H1 (cell line): ENCODE measurements around the gene YTHDC2. TPM values are rescaled to one million over a fixed set of nuclear protein-coding genes. Genes with fewer than 3 reads are reported as not detected.

ENCODE experiments used
- CTCF ChIA-PET: fragments of 300-600 bp; sonication (Branson Sonifier 250); formaldehyde crosslinking; loops from one replicate; lab custom pipeline; 2021; ENCODE audit not compliant: partially characterized antibody; lab: Charles Lee
- POLR2A ChIA-PET: fragments of 300-600 bp; sonication (Branson Sonifier 250); formaldehyde crosslinking; loops from one replicate; lab custom pipeline; 2021; ENCODE audit warnings: inconsistent platforms; ENCODE audit not compliant: partially characterized antibody; lab: Charles Lee
- DNase-seq, 2 experiments: peaks; one replicate each; pipeline versions ENCODE4 v3.0.0 to v3.0.0-alpha.2; 2010 to 2022; ENCODE audit warnings: low spot score in 2 of 2, low read depth in 1 of 2, mixed read lengths in 1 of 2
- FAIRE-seq: peaks from 2 replicates; lab custom pipeline; 2011; peaks lifted over from hg19 to GRCh38; lab: Jason Lieb, UNC
- H2AFZ ChIP-seq: 2 replicates; pipeline ENCODE4 v1.8.1; 2012; ENCODE audit warnings: low read length, inconsistent platforms
- H2AK5ac ChIP-seq: 2 replicates; pipeline ENCODE4 v1.6.1; 2013; ENCODE audit warnings: low read depth, low read length
- H2BK120ac ChIP-seq: replicated peaks from 2 replicates; pipeline ENCODE3; 2013; ENCODE audit warnings: low read depth, low read length, inconsistent platforms
- H2BK12ac ChIP-seq: 2 replicates; pipeline ENCODE4 v1.6.1; 2013; ENCODE audit warnings: low read depth, low read length
- H2BK15ac ChIP-seq: 2 replicates; pipeline ENCODE4 v1.6.1; 2013; ENCODE audit warnings: low read length
- H2BK20ac ChIP-seq: 2 replicates; pipeline ENCODE4 v1.6.1; 2013; ENCODE audit warnings: low read length
- H2BK5ac ChIP-seq: 2 replicates; pipeline ENCODE4 v1.6.1; 2013; ENCODE audit warnings: low read depth, low read length
- H3K14ac ChIP-seq: 2 replicates; pipeline ENCODE4 v1.6.1; 2013; ENCODE audit warnings: inconsistent platforms; ENCODE audit not compliant: insufficient read length
- H3K18ac ChIP-seq: 2 replicates; pipeline ENCODE4 v1.6.1; 2013; ENCODE audit warnings: low read length; ENCODE audit errors: extremely low read depth
- H3K23ac ChIP-seq: 2 replicates; pipeline ENCODE4 v1.6.1; 2013; ENCODE audit warnings: inconsistent platforms; ENCODE audit not compliant: insufficient read length
- H3K23me2 ChIP-seq: 2 replicates; pipeline ENCODE4 v1.6.1; 2013; ENCODE audit warnings: low read depth, low read length
- H3K27ac ChIP-seq: 2 replicates; pipeline ENCODE4 v1.6.1; 2011; ENCODE audit warnings: low read depth, low read length, inconsistent platforms
- H3K27me3 ChIP-seq, 4 experiments: replicated peaks in 1 of 4; 1 replicate in 1 of 4; 2 replicates in 3 of 4; pipeline versions ENCODE4 v1.6.1 to v1.8.1; 2011 to 2013; ENCODE audit warnings: low read length in 3 of 4, mild to moderate bottlenecking in 3 of 4, inconsistent platforms in 2 of 4, mixed read lengths in 2 of 4, moderate library complexity in 1 of 4; ENCODE audit not compliant: control insufficient read depth in 3 of 4, insufficient read depth in 3 of 4; ENCODE audit errors: extremely low read depth in 1 of 4
- H3K36me3 ChIP-seq, 4 experiments: 2 replicates each; pipeline versions ENCODE4 v1.6.1 to v1.8.1; 2011 to 2013; ENCODE audit warnings: mild to moderate bottlenecking in 4 of 4, low read length in 3 of 4, moderate library complexity in 2 of 4, control low read depth in 1 of 4, inconsistent platforms in 1 of 4; ENCODE audit not compliant: insufficient read depth in 4 of 4, control insufficient read depth in 2 of 4
- H3K4ac ChIP-seq: replicated peaks from 2 replicates; pipeline ENCODE3; 2013; ENCODE audit warnings: low read length, low read depth, mixed read lengths, inconsistent platforms; ENCODE audit not compliant: insufficient read length
- H3K4me1 ChIP-seq, 4 experiments: replicated peaks in 1 of 4; 1 replicate in 1 of 4; 2 replicates in 3 of 4; pipeline versions ENCODE4 v1.6.1 to v1.8.1; 2011 to 2013; ENCODE audit warnings: low read length in 3 of 4, inconsistent platforms in 2 of 4, mixed read lengths in 1 of 4; ENCODE audit not compliant: insufficient read depth in 4 of 4, control insufficient read depth in 3 of 4
- H3K4me2 ChIP-seq, 2 experiments: 2 replicates each; pipeline versions ENCODE4 v1.6.1 to v1.8.1; 2011 to 2013; ENCODE audit warnings: low read depth in 2 of 2, low read length in 2 of 2, control low read depth in 1 of 2, inconsistent platforms in 1 of 2, mild to moderate bottlenecking in 1 of 2; ENCODE audit not compliant: insufficient read depth in 1 of 2
- H3K4me3 ChIP-seq, 4 experiments: fragments of 200-600, 300-600 bp in 1 of 4; sonication (generic), shearing (Covaris generic), sonication (Bioruptor Twin) in 1 of 4; 2 replicates each; pipeline versions ENCODE4 v1.5.1 to v1.8.1; 2011 to 2016; ENCODE audit warnings: low read length in 4 of 4, low read depth in 3 of 4, control low read depth in 2 of 4, inconsistent platforms in 2 of 4, mild to moderate bottlenecking in 2 of 4, mixed read lengths in 1 of 4, moderate library complexity in 1 of 4; ENCODE audit not compliant: insufficient read depth in 2 of 4; ENCODE audit errors: extremely low read depth in 1 of 4
- H3K56ac ChIP-seq: replicated peaks from 2 replicates; pipeline ENCODE3; 2013; ENCODE audit warnings: low read depth, mild to moderate bottlenecking, mixed read lengths, low read length, inconsistent platforms; ENCODE audit not compliant: insufficient read length
- H3K79me1 ChIP-seq: 2 replicates; pipeline ENCODE4 v1.6.1; 2013; ENCODE audit warnings: low read depth, low read length, control low read depth
- H3K79me2 ChIP-seq, 2 experiments: 2 replicates each; pipeline versions ENCODE4 v1.6.1 to v1.8.1; 2012 to 2013; ENCODE audit warnings: low read length in 2 of 2, mild to moderate bottlenecking in 2 of 2, inconsistent platforms in 1 of 2; ENCODE audit not compliant: insufficient read depth in 2 of 2, control insufficient read depth in 1 of 2
- H3K9ac ChIP-seq, 4 experiments: replicated peaks in 1 of 4; 1 replicate in 1 of 4; 2 replicates in 3 of 4; pipeline versions ENCODE4 v1.6.1 to v1.8.1; 2011 to 2013; ENCODE audit warnings: low read depth in 3 of 4, low read length in 3 of 4, control low read depth in 2 of 4, mild to moderate bottlenecking in 2 of 4, moderate library complexity in 2 of 4, inconsistent platforms in 1 of 4; ENCODE audit errors: extremely low read depth in 1 of 4
- H3K9me3 ChIP-seq, 2 experiments: 2 replicates each; pipeline versions ENCODE4 v1.6.1 to v1.8.1; 2012 to 2013; ENCODE audit warnings: mild to moderate bottlenecking in 2 of 2, moderate library complexity in 2 of 2, control low read depth in 1 of 2, inconsistent platforms in 1 of 2, low read depth in 1 of 2, low read length in 1 of 2, mixed read lengths in 1 of 2; ENCODE audit not compliant: insufficient read depth in 2 of 2
- H4K20me1 ChIP-seq, 2 experiments: replicated peaks in 1 of 2; 2 replicates each; pipeline versions ENCODE3 to v1.8.1; 2011 to 2013; ENCODE audit warnings: inconsistent platforms in 2 of 2, low read length in 2 of 2, mild to moderate bottlenecking in 1 of 2; ENCODE audit not compliant: insufficient read depth in 2 of 2, control insufficient read depth in 1 of 2
- H4K5ac ChIP-seq: 2 replicates; pipeline ENCODE4 v1.6.1; 2013; ENCODE audit warnings: low read length, low read depth, mixed read lengths, inconsistent platforms; ENCODE audit not compliant: insufficient read length
- H4K8ac ChIP-seq: 2 replicates; pipeline ENCODE4 v1.8.0; 2013; ENCODE audit warnings: mild to moderate bottlenecking, moderate library complexity, low read length, inconsistent platforms; ENCODE audit not compliant: insufficient read depth; ENCODE audit errors: extremely low read depth
- H4K91ac ChIP-seq: replicated peaks from 2 replicates; pipeline ENCODE3; 2013; ENCODE audit warnings: low read length, mixed read lengths, inconsistent platforms; ENCODE audit not compliant: insufficient read length
- ASH2L ChIP-seq: fragments of 200-600, 300-600 bp; sonication (generic); IDR thresholded peaks from one replicate; pipeline ENCODE4 v1.7.1; 2017; ENCODE audit warnings: low read length
- ATF3 ChIP-seq: IDR thresholded peaks from 2 replicates; pipeline ENCODE4 v1.6.1; 2011; ENCODE audit warnings: low read depth, mild to moderate bottlenecking, low read length; ENCODE audit not compliant: insufficient read depth
- BACH1 ChIP-seq: IDR thresholded peaks from 2 replicates; pipeline ENCODE4 v1.6.1; 2012; ENCODE audit warnings: low read length, improper control_type of control experiment
- CBX8 ChIP-seq: fragments of 300-800, 300-1000 bp; sonication (generic); IDR thresholded peaks from 2 replicates; pipeline ENCODE4 v1.7.1; 2016; ENCODE audit warnings: low read depth, low read length, borderline replicate concordance
- CREB1 ChIP-seq: IDR thresholded peaks from 2 replicates; pipeline ENCODE4 v1.6.1; 2012; ENCODE audit warnings: inconsistent platforms
- FOSL1 ChIP-seq: IDR thresholded peaks from 2 replicates; pipeline ENCODE4 v1.6.1; 2011; ENCODE audit warnings: mild to moderate bottlenecking, low read depth, low read length, moderate library complexity; ENCODE audit not compliant: insufficient read depth
- GABPA ChIP-seq: IDR thresholded peaks from 2 replicates; pipeline ENCODE4 v1.6.1; 2011; ENCODE audit warnings: mild to moderate bottlenecking, low read length, moderate library complexity, borderline replicate concordance; ENCODE audit not compliant: insufficient read depth
- GTF2F1 ChIP-seq: IDR thresholded peaks from 2 replicates; pipeline ENCODE4 v1.6.1; 2012; ENCODE audit warnings: low read depth, low read length, improper control_type of control experiment, borderline replicate concordance
- HDAC2 ChIP-seq, 2 experiments: fragments of 300-600 bp in 1 of 2; sonication (generic) in 1 of 2; IDR thresholded peaks; 2 replicates each; pipeline ENCODE4 v1.6.1; 2011 to 2012; ENCODE audit warnings: low read depth in 2 of 2, low read length in 2 of 2, mild to moderate bottlenecking in 2 of 2, moderate library complexity in 2 of 2, borderline replicate concordance in 1 of 2, inconsistent platforms in 1 of 2
- NANOG ChIP-seq: IDR thresholded peaks from 2 replicates; pipeline ENCODE4 v1.6.1; 2011; ENCODE audit warnings: low read length, low read depth, mild to moderate bottlenecking, inconsistent platforms; ENCODE audit not compliant: insufficient read depth, poor library complexity, severe bottlenecking
- POU5F1 ChIP-seq: IDR thresholded peaks from 2 replicates; pipeline ENCODE4 v1.6.1; 2011; ENCODE audit warnings: low read depth, mild to moderate bottlenecking, low read length, moderate library complexity
- RXRA ChIP-seq: IDR thresholded peaks from 2 replicates; pipeline ENCODE4 v1.6.1; 2011; ENCODE audit warnings: low read depth, mild to moderate bottlenecking, low read length, moderate library complexity; ENCODE audit not compliant: insufficient read depth
- SIRT6 ChIP-seq: IDR thresholded peaks from one replicate; pipeline ENCODE4 v1.7.1; 2012; ENCODE audit warnings: low read length, inconsistent platforms
- SIX5 ChIP-seq: IDR thresholded peaks from 2 replicates; pipeline ENCODE4 v1.6.1; 2011; ENCODE audit warnings: mild to moderate bottlenecking, low read depth, low read length
- SRF ChIP-seq: IDR thresholded peaks from 2 replicates; pipeline ENCODE4 v1.6.1; 2011; ENCODE audit warnings: mild to moderate bottlenecking, low read depth, low read length, moderate library complexity
- TAF1 ChIP-seq: IDR thresholded peaks from 2 replicates; pipeline ENCODE4 v1.6.1; 2011; ENCODE audit warnings: mild to moderate bottlenecking, low read depth, low read length
- polyA plus RNA-seq, 7 experiments: library from polyadenylated mRNA; depleted of rRNA in 3 of 7; stranded (reverse) in 5 of 7; unstranded in 2 of 7; fragments of >200 nt in 5 of 7; fragments of 200-250 nt in 2 of 7; gene quantifications; 1 replicate in 5 of 7; 2 replicates in 1 of 7; 4 replicates in 1 of 7; pipeline versions ENCODE4 v1.2.1 to v1.2.3, GENCODE V29; 2011 to 2013; ENCODE audit warnings: missing spikeins in 2 of 7, mixed read lengths in 2 of 7
- total RNA-seq: library from RNA; stranded (reverse); fragmentation: NEBNext Ultra II Directional; extraction: Animal tissue kit (Norgen Biotek cat#: 25700); gene quantifications from 2 replicates; pipeline ENCODE4 v1.2.1, GENCODE V29; 2021

Gene YTHDC2
- total and polyA plus RNA-seq, 2 of the 8 experiments (the other 6 are each of a cell fraction or from before 2014, with no cell fraction given) = 4.3 to 20.1 TPM

- Histone ChIP-seq H3K4me2 (no peak overlapping the region), H2AFZ (no peak overlapping the region), H2AK5ac (no peak overlapping the region), H3K18ac (no peak overlapping the region), H3K79me1 (no peaks in the 10 kb centered on the region), H3K4ac (no peak overlapping the region), H2BK15ac (no peak overlapping the region), H4K5ac (no peak overlapping the region), H3K14ac (no peak overlapping the region), H3K27me3 (no peaks in the 10 kb centered on the region), H2BK20ac (no peak overlapping the region), H3K9ac (no peak overlapping the region), H3K36me3 (no peaks in the 10 kb centered on the region), H4K91ac (no peak overlapping the region), H4K20me1 (no peaks in the 10 kb centered on the region), H3K79me2 (no peaks in the 10 kb centered on the region), H3K23ac (no peak overlapping the region), H3K4me3 (no peak overlapping the region), H3K56ac (no peak overlapping the region), H4K8ac (no peak overlapping the region), H3K27ac (no peak overlapping the region), H2BK12ac (no peak overlapping the region), H2BK120ac (no peak overlapping the region), H3K23me2 (no peaks in the 10 kb centered on the region), H3K9me3 (no peaks in the 10 kb centered on the region), H3K4me1 (no peaks in the 10 kb centered on the region), H2BK5ac (no peak overlapping the region)
- TF ChIP-seq HDAC2 (IDR thresholded peaks at IDR 0.05; ENCODE audit: borderline replicate concordance in 1 of 2, low read depth in 2 of 2, low read length in 2 of 2) (no peak), SRF (no peak), SIX5 (no peak), CBX8 (no peak), GABPA (no peak), SIRT6 (no peak), ATF3 (no peak), CREB1 (no peak), ASH2L (no peak), FOSL1 (no peak), RXRA (no peak), POU5F1 (no peak), TAF1 (no peak), NANOG (no peak), GTF2F1 (no peak), BACH1 (no peak)
- no peak for FAIRE-seq
- POLR2A ChIA-PET = no interaction called here
- no peak for DNase-seq
- CTCF ChIA-PET = interaction anchor here (0.7 to 3.0 kb wide), 2 partner anchors 10 to 129 kb away, joined by 3 to 7 read pairs; no protein-coding TSS in a partner anchor
These were observed 4.7 kb upstream of the YTHDC2 start for GRCh38 chr5:113508756-113509155.
